MM.1S (cell line): Measurements from ENCODE around the gene TTC33.

Source experiments
- DNase-seq: peaks from one replicate; pipeline ENCODE4 v3.0.0-alpha.2; 2015
- H2AFZ ChIP-seq: fragments of 300-600 bp; sonication (generic); 2 replicates; pipeline ENCODE4 v1.6.0; 2016; ENCODE audit warnings: antibody characterized with exemption, low read length
- H3F3A ChIP-seq: fragments of 300-600 bp; sonication (generic); 2 replicates; pipeline ENCODE4 v1.6.1; 2016; ENCODE audit warnings: mild to moderate bottlenecking, antibody characterized with exemption, low read length, moderate library complexity, mixed read lengths; ENCODE audit not compliant: insufficient read depth
- H3K27ac ChIP-seq: fragments of 300-600 bp; sonication (generic); 2 replicates; pipeline ENCODE4 v1.5.1; 2016; ENCODE audit warnings: mild to moderate bottlenecking, low read length
- H3K27me3 ChIP-seq: fragments of 300-600 bp; sonication (generic); replicated peaks from 2 replicates; pipeline ENCODE4 v1.6.0; 2016; ENCODE audit warnings: low read length; ENCODE audit not compliant: insufficient read depth
- H3K36me3 ChIP-seq: fragments of 300-600 bp; sonication (generic); replicated peaks from 2 replicates; pipeline ENCODE4 v1.6.1; 2016; ENCODE audit warnings: mild to moderate bottlenecking, low read length, mixed read lengths; ENCODE audit not compliant: insufficient read depth
- H3K4me1 ChIP-seq: fragments of 300-600 bp; sonication (generic); 2 replicates; pipeline ENCODE4 v1.6.1; 2016; ENCODE audit warnings: low read length, mixed read lengths
- H3K4me2 ChIP-seq: fragments of 300-600 bp; sonication (generic); 2 replicates; pipeline ENCODE4 v1.6.0; 2016; ENCODE audit warnings: low read depth, low read length
- H3K4me3 ChIP-seq: fragments of 300-600 bp; sonication (generic); 2 replicates; pipeline ENCODE4 v1.5.1; 2016; ENCODE audit warnings: low read length, mixed read lengths
- H3K79me2 ChIP-seq: fragments of 300-600 bp; sonication (generic); 2 replicates; pipeline ENCODE4 v1.6.1; 2016; ENCODE audit warnings: mixed run types, low read length, mixed read lengths
- H3K9ac ChIP-seq: fragments of 300-600 bp; sonication (generic); 2 replicates; pipeline ENCODE4 v1.6.1; 2016; ENCODE audit warnings: low read length, mixed read lengths
- H3K9me2 ChIP-seq: fragments of 300-600 bp; sonication (generic); replicated peaks from 2 replicates; pipeline ENCODE4 v1.6.1; 2016; ENCODE audit warnings: mild to moderate bottlenecking, low read length, mixed read lengths; ENCODE audit not compliant: insufficient read depth
- H3K9me3 ChIP-seq: fragments of 300-600 bp; sonication (generic); replicated peaks from 2 replicates; pipeline ENCODE4 v1.6.1; 2016; ENCODE audit warnings: mild to moderate bottlenecking, low read length, mixed read lengths; ENCODE audit not compliant: insufficient read depth
- H4K20me1 ChIP-seq: fragments of 300-600 bp; sonication (generic); 2 replicates; pipeline ENCODE4 v1.6.1; 2016; ENCODE audit warnings: mild to moderate bottlenecking, low read length, moderate library complexity, mixed read lengths; ENCODE audit not compliant: insufficient read depth
- CTCF ChIP-seq: fragments of 300-600 bp; sonication (generic); IDR thresholded peaks from 2 replicates; pipeline ENCODE4 v1.5.1; 2016; ENCODE audit warnings: antibody characterized with exemption, low read length, mixed read lengths
- EZH2 ChIP-seq: fragments of 300-600 bp; sonication (generic); optimal IDR thresholded peaks from 2 replicates; pipeline ENCODE3; 2017; ENCODE audit warnings: low read depth, mild to moderate bottlenecking, antibody characterized with exemption, low read length, mixed read lengths
- EZH2phosphoT487 ChIP-seq: fragments of 300-600 bp; sonication (generic); IDR thresholded peaks from 2 replicates; pipeline ENCODE4 v1.6.1; 2018; ENCODE audit warnings: antibody characterized with exemption, low read length

The TTC33 gene

GRCh38 chr5:40755407-40756365 is at the start of gene TTC33:
Gene TTC33 (minus strand): TSS chr5:40755961. CDS start chr5:40747018, 8,943 bp downstream.
- Histone ChIP-seq H4K20me1 (no peaks in the 10 kb centered on the region), H2AFZ (peak within 1 kb of the TSS; percentile 81), H3K79me2 (peaks cover 34% of the 10 kb centered on the region), H3K9me3 (no peaks in the 10 kb centered on the region), H3K4me2 (peak within 1 kb of the TSS; percentile 70), H3K9me2 (no peaks in the 10 kb centered on the region), H3K36me3 (no peaks in the 10 kb centered on the region), H3K4me3 (peak within 1 kb of the TSS; percentile 81), H3K27me3 (no peaks in the 10 kb centered on the region), H3K27ac (peak within 1 kb of the TSS; percentile 63), H3K4me1 (peaks cover 7% of the 10 kb centered on the region; the same call in 1 of the 2 replicates), H3F3A (peaks cover 5% of the 10 kb centered on the region; the same call in 1 of the 2 replicates), H3K9ac (peak within 1 kb of the TSS; percentile 75)
- TF ChIP-seq CTCF (peak; percentile 71), EZH2 (no peak), EZH2phosphoT487 (no peak)
- peak; percentile 95 for DNase-seq

- H3F3A ChIP-seq, result 0 out of 2 replicates have a peak, but pooled peaks cover 4% of the 10 kb centered on the region
- no peak for DNase-seq
- no peaks in the 10 kb centered on the region for H4K20me1 ChIP-seq
- no peak overlapping the region for H3K9ac ChIP-seq
- peaks cover 6% of the 10 kb centered on the region for H3K79me2 ChIP-seq
- no peaks in the 10 kb centered on the region for H3K36me3 ChIP-seq
- no peaks in the 10 kb centered on the region for H3K9me2 ChIP-seq
- TF ChIP-seq CTCF (no peak), EZH2phosphoT487 (no peak), EZH2 (no peak)
- no peak overlapping the region for H2AFZ ChIP-seq
- H3K4me1 ChIP-seq, result no peaks in the 10 kb centered on the region
- no peaks in the 10 kb centered on the region for H3K9me3 ChIP-seq
- H3K27me3 ChIP-seq, result peaks cover 11% of the 10 kb centered on the region
- H3K27ac ChIP-seq, result no peak overlapping the region
- H3K4me3 ChIP-seq, result no peak overlapping the region
- H3K4me2 ChIP-seq, result no peak overlapping the region
Observed at GRCh38 chr5:40801771-40802562, 46.2 kb upstream of the TTC33 start.

GRCh38 chr5:40799258-40799657 is 43.5 kb upstream of the TTC33 start:
- peaks cover 5% of the 10 kb centered on the region; the same call in 1 of the 2 replicates for H4K20me1 ChIP-seq
- no peak for DNase-seq
- H3K27ac ChIP-seq, result no peak overlapping the region
- H3K4me1 ChIP-seq, result 0 out of 2 replicates have a peak, but pooled peaks cover 4% of the 10 kb centered on the region
- 0 out of 2 replicates have a peak, but pooled peaks cover 4% of the 10 kb centered on the region for H3F3A ChIP-seq
- H3K4me3 ChIP-seq, result no peak overlapping the region
- no peaks in the 10 kb centered on the region for H3K36me3 ChIP-seq
- peak overlapping the region; percentile 68; the same call in 1 of the 2 replicates for H3K4me2 ChIP-seq
- peaks cover 11% of the 10 kb centered on the region for H3K27me3 ChIP-seq
- H3K79me2 ChIP-seq, result peaks cover 31% of the 10 kb centered on the region
- H3K9me2 ChIP-seq, result no peaks in the 10 kb centered on the region
- no peak overlapping the region for H2AFZ ChIP-seq
- H3K9ac ChIP-seq, result no peak overlapping the region
- no peaks in the 10 kb centered on the region for H3K9me3 ChIP-seq
- TF ChIP-seq EZH2phosphoT487 (no peak), EZH2 (no peak), CTCF (no peak)
